ENCODE measurements around the gene CUBN. TPM values are rescaled to one million over a fixed set of nuclear protein-coding genes. Genes with fewer than 3 reads are reported as not detected.
A peak's percentile ranks its signal among the peaks of the same experiment; 100 is the strongest.

Gene CUBN
- total RNA-seq, 6 experiments from 2014 or later: 0.43 to 1.7 (median 1.2) TPM

- H3K9me3 Mint-ChIP-seq: peaks cover 8% of the 10 kb centered on the region
- no peak for TF ChIP-seq CTCF (IDR thresholded peaks at IDR 0.05)
Measured at GRCh38 chr10:16816830-16817124, 312.8 kb downstream of the CUBN start.

GRCh38 chr10:16816171-16816570 is 313.4 kb downstream of the CUBN start:
- Mint-ChIP-seq H3K4me1 (ENCODE audit: low read depth) (peaks cover 48% of the 10 kb centered on the region), H3K9me3 (peaks cover 3% of the 10 kb centered on the region; the same call in 1 of the 2 replicates), H3K4me3 (peak overlapping the region; percentile 95), H3K27ac (peak overlapping the region; percentile 93), H3K36me3 (ENCODE audit: low read depth) (peaks cover 28% of the 10 kb centered on the region), H3K27me3 (ENCODE audit: insufficient read depth) (no peaks in the 10 kb centered on the region; the same call in 1 of the 2 replicates)
- TF ChIP-seq CTCF (IDR thresholded peaks at IDR 0.05): no peak
- peak; percentile 12 for DNase-seq

More at GRCh38 chr10:16816830-16817124, 312.8 kb downstream of the CUBN start:
- H3K27ac Mint-ChIP-seq: peak overlapping the region; percentile 93
- H3K27me3 Mint-ChIP-seq (ENCODE audit: insufficient read depth): no peaks in the 10 kb centered on the region; the same call in 1 of the 2 replicates
- DNase-seq: peak; percentile 16
- H3K4me3 Mint-ChIP-seq: peak overlapping the region; percentile 95
- peaks cover 44% of the 10 kb centered on the region for H3K4me1 Mint-ChIP-seq (ENCODE audit: low read depth)
- H3K36me3 Mint-ChIP-seq (ENCODE audit: low read depth): peaks cover 30% of the 10 kb centered on the region

- Mint-ChIP-seq H3K27me3 (ENCODE audit: insufficient read depth) (no peaks in the 10 kb centered on the region; the same call in 1 of the 2 replicates), H3K9me3 (no peaks in the 10 kb centered on the region), H3K4me3 (no peak overlapping the region), H3K4me1 (ENCODE audit: low read depth) (peaks cover 43% of the 10 kb centered on the region), H3K27ac (no peak overlapping the region), H3K36me3 (ENCODE audit: low read depth) (peaks cover 23% of the 10 kb centered on the region)
- TF ChIP-seq CTCF (IDR thresholded peaks at IDR 0.05): no peak
- no peak for DNase-seq
Measured at GRCh38 chr10:16814012-16814411, 315.6 kb downstream of the CUBN start.

GRCh38 chr10:16812676-16813075 is 316.9 kb downstream of the CUBN start:
- no peak overlapping the region for H3K4me3 Mint-ChIP-seq
- no peak overlapping the region for H3K27ac Mint-ChIP-seq
- DNase-seq: no peak
- H3K4me1 Mint-ChIP-seq (ENCODE audit: low read depth): peaks cover 31% of the 10 kb centered on the region
- no peak for TF ChIP-seq CTCF (IDR thresholded peaks at IDR 0.05)
- peaks cover 28% of the 10 kb centered on the region for H3K36me3 Mint-ChIP-seq (ENCODE audit: low read depth)
- H3K9me3 Mint-ChIP-seq: no peaks in the 10 kb centered on the region
- no peaks in the 10 kb centered on the region; the same call in 1 of the 2 replicates for H3K27me3 Mint-ChIP-seq (ENCODE audit: insufficient read depth)

- peaks cover 36% of the 10 kb centered on the region for H3K36me3 Mint-ChIP-seq (ENCODE audit: low read depth)
- DNase-seq: no peak
- peaks cover 31% of the 10 kb centered on the region for H3K4me1 Mint-ChIP-seq (ENCODE audit: low read depth)
- TF ChIP-seq CTCF (IDR thresholded peaks at IDR 0.05): no peak
- no peak overlapping the region for H3K27ac Mint-ChIP-seq
- no peaks in the 10 kb centered on the region for H3K9me3 Mint-ChIP-seq
- H3K27me3 Mint-ChIP-seq (ENCODE audit: insufficient read depth): no peaks in the 10 kb centered on the region
- no peak overlapping the region for H3K4me3 Mint-ChIP-seq
Measured at GRCh38 chr10:16811765-16812164, 317.8 kb downstream of the CUBN start.

- no peak overlapping the region for H3K4me3 Mint-ChIP-seq
- no peak for DNase-seq
- TF ChIP-seq CTCF (IDR thresholded peaks at IDR 0.05): no peak
- peaks cover 30% of the 10 kb centered on the region for H3K4me1 Mint-ChIP-seq (ENCODE audit: low read depth)
- H3K27me3 Mint-ChIP-seq (ENCODE audit: insufficient read depth): no peaks in the 10 kb centered on the region
- H3K27ac Mint-ChIP-seq: no peak overlapping the region
- no peaks in the 10 kb centered on the region for H3K9me3 Mint-ChIP-seq
- H3K36me3 Mint-ChIP-seq (ENCODE audit: low read depth): peaks cover 34% of the 10 kb centered on the region
Measured at GRCh38 chr10:16811292-16811691, 318.3 kb downstream of the CUBN start.

Data from HFFc6 (cell line).